ENCODE data around the gene ZNF335. TPM values are rescaled to one million over a fixed set of nuclear protein-coding genes. Genes with fewer than 3 reads are reported as not detected.
A peak's percentile ranks its signal among the peaks of the same experiment; 100 is the strongest.

The ZNF335 gene
- total and polyA plus RNA-seq, 2 of the 13 experiments (the other 11 are each of a cell fraction or from before 2014, with no cell fraction given): 9.7 to 13.7 TPM

- no peak; the same call in 1 of the 2 replicates for TF ChIP-seq CREBL2 (CRISPR knock-in tag; IDR thresholded peaks at IDR 0.05; ENCODE audit: borderline replicate concordance)
- TF ChIP-seq CHD2 (IDR thresholded peaks at IDR 0.05; ENCODE audit: low read depth, low read length): no peak
- TF ChIP-seq ZNF101 (CRISPR knock-in tag; IDR thresholded peaks at IDR 0.05; ENCODE audit: borderline replicate concordance, low read depth): no peak
- TF ChIP-seq PAF1 (CRISPR knock-in tag; IDR thresholded peaks at IDR 0.05): no peak
- no peak for TF ChIP-seq ZNF672 (CRISPR knock-in tag; IDR thresholded peaks at IDR 0.05)
- TF ChIP-seq THAP8 (CRISPR knock-in tag; IDR thresholded peaks at IDR 0.05; ENCODE audit: borderline replicate concordance): no peak
- TF ChIP-seq NFE2L1 (CRISPR knock-in tag; IDR thresholded peaks at IDR 0.05; ENCODE audit: borderline replicate concordance): no peak
- no peak for TF ChIP-seq JUND (CRISPR knock-in tag; IDR thresholded peaks at IDR 0.05)
- no peak for TF ChIP-seq FIP1L1 (IDR thresholded peaks at IDR 0.05; ENCODE audit: borderline replicate concordance, insufficient read depth, low read depth, low read length)
- 0 out of 2 replicates have a peak, but pooled peaks have one; percentile 17 for TF ChIP-seq ZNF12 (CRISPR knock-in tag; IDR thresholded peaks at IDR 0.05)
- no peak for TF ChIP-seq CCDC6 (CRISPR knock-in tag; IDR thresholded peaks at IDR 0.05)
- no peak for TF ChIP-seq ETS1 (CRISPR knock-in tag; IDR thresholded peaks at IDR 0.05)
- peak; percentile 27; the same call in 1 of the 2 replicates for TF ChIP-seq ZMYM4 (CRISPR knock-in tag; IDR thresholded peaks at IDR 0.05)
- TF ChIP-seq ZFAT (CRISPR knock-in tag; conservative IDR thresholded peaks at IDR 0.05): no peak
- 0 out of 2 replicates have a peak, but pooled peaks have one; percentile 36 for TF ChIP-seq ZFP1 (CRISPR knock-in tag; IDR thresholded peaks at IDR 0.05)
- TF ChIP-seq JUNB (CRISPR knock-in tag; IDR thresholded peaks at IDR 0.05; ENCODE audit: borderline replicate concordance): no peak
- TF ChIP-seq PAXIP1 (CRISPR knock-in tag; conservative IDR thresholded peaks at IDR 0.05): no peak
- no peak for TF ChIP-seq PHF5A (CRISPR knock-in tag; IDR thresholded peaks at IDR 0.05; ENCODE audit: low read depth, unreplicated experiment)
- TF ChIP-seq ZFP37 (CRISPR knock-in tag; IDR thresholded peaks at IDR 0.05; ENCODE audit: borderline replicate concordance): no peak
- no peak for TF ChIP-seq ZNF512B (CRISPR knock-in tag; IDR thresholded peaks at IDR 0.05; ENCODE audit: borderline replicate concordance)
- no peak; the same call in 1 of the 2 replicates for TF ChIP-seq SP2 (CRISPR knock-in tag; IDR thresholded peaks at IDR 0.05)
These were observed 2.0 kb downstream of the ZNF335 start (continued) for GRCh38 chr20:45969712-45970634.

All from HepG2 (cell line).